MG63 (cell line): Measurements from ENCODE around the gene CDC14B. TPM values are rescaled to one million over a fixed set of nuclear protein-coding genes. Genes with fewer than 3 reads are reported as not detected.
"Not testable (repeated sequence)": the region's sequence is repeated elsewhere in the genome, so short reads cannot be mapped to it uniquely, and the experiment has no call there.

Experiments used
- DNase-seq: peaks from one replicate; pipeline ENCODE4 v3.0.0-alpha.2; 2020
- H3K27me3 ChIP-seq: fragments of 250-450 bp; sonication (Bioruptor Pico); 2 replicates; pipeline ENCODE4 v1.5.1; 2020; ENCODE audit warnings: mild to moderate bottlenecking, moderate library complexity
- H3K36me3 ChIP-seq: fragments of 250-450 bp; sonication (Bioruptor Pico); 2 replicates; pipeline ENCODE4 v1.5.1; 2020; ENCODE audit warnings: mild to moderate bottlenecking, moderate library complexity
- H3K4me3 ChIP-seq: fragments of 250-450 bp; sonication (Bioruptor Pico); 2 replicates; pipeline ENCODE4 v1.5.1; 2020; ENCODE audit warnings: mild to moderate bottlenecking, moderate library complexity
- H3K9me3 ChIP-seq: fragments of 250-450 bp; sonication (Bioruptor Pico); 2 replicates; pipeline ENCODE4 v1.5.1; 2020; ENCODE audit warnings: mild to moderate bottlenecking, moderate library complexity
- total RNA-seq: library from RNA; depleted of rRNA; stranded (reverse); fragments of >200 nt; shearing (Covaris generic); gene quantifications from 2 replicates; pipeline ENCODE4 v1.2.3, GENCODE V29; 2014; ENCODE audit warnings: low replicate concordance

The CDC14B gene
- total RNA-seq, 1 experiment from 2014 or later, result 4.0 TPM

DNA sequence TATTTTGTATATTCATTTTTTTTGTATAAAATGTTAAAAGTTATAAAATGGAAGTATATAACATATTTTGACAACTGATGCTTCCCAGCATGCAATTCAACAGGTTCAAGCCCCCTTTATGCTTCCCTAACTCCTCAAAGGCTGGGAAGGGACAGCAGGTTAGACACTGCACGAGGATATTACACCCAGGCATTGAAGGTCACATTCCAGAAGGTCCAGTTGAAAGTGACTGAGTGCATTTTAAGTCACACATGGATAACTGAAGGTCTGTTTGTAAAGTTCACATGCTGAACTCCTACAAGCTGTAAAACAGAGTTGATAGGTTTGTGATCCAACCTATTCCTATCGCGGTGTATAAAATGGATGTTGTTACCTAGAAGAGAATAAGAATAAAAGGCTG is 21.9 kb upstream of the CDC14B start:
- Histone ChIP-seq H3K27me3 (no peaks in the 10 kb centered on the region), H3K36me3 (peaks cover 16% of the 10 kb centered on the region), H3K4me3 (no peak overlapping the region), H3K9me3 (no peaks in the 10 kb centered on the region)
- no peak for DNase-seq

DNA sequence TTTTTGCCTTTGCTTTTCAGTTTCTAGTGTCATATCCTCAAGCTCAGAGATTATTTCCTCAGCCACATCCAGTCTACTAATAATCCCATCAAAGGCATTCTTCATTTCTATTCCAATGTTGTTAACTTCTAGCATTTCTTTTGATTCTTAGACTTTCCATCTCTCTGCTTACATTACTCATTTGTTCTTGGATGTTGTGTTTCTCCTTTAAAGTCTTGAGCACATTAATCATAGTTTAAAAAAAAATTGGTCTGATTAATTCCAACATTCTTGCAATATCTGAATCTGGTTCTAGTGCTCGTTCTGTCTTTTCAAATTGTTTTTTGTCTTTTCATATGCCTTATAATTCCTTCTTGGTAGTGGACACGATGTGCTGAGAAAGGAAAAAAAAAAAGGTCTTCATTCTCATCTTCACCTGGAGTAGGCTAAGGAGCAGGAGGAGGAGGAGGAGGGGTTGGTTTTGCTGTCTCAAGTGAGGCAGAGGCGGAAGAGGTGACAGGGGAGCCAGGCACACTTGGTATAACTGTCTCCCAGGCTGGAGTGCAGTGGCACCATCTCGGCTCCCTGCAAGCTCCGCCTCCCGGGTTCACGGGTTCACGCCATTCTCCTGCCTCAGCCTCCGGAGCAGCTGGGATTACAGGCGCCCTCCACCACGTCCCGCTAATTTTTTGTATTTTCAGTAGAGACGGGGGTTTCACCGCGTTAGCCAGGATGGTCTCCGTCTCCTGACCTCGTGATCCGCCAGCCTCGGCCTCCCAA is 19.1 kb upstream of the CDC14B start:
- H3K4me3 ChIP-seq, result no peak overlapping the region
- no peak for DNase-seq
- peaks cover 2% of the 10 kb centered on the region for H3K36me3 ChIP-seq
- no peaks in the 10 kb centered on the region for H3K27me3 ChIP-seq
- H3K9me3 ChIP-seq, result no peaks in the 10 kb centered on the region

DNA sequence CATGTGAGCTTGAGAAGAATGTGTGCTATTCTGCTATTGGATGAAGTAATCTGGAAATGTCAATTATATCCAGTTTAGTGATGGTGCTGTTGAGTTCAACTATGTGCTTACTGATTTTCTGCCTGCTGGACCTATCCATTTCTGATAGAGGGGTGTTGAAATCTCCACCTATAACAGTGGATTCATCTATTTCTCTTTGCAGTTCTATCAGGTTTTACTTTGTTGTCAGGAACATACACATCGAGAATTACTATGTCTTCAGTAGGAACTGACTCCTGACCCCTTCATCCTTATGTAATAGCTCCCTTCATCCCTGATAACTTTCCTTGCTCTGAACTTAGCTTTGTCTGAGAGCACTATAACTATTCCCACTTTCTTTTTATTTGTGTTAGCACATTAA is 16.7 kb upstream of the CDC14B start:
- H3K9me3 ChIP-seq, result no peaks in the 10 kb centered on the region
- H3K36me3 ChIP-seq, result no peaks in the 10 kb centered on the region
- DNase-seq, result no peak
- no peaks in the 10 kb centered on the region for H3K27me3 ChIP-seq
- H3K4me3 ChIP-seq, result no peak overlapping the region

DNA sequence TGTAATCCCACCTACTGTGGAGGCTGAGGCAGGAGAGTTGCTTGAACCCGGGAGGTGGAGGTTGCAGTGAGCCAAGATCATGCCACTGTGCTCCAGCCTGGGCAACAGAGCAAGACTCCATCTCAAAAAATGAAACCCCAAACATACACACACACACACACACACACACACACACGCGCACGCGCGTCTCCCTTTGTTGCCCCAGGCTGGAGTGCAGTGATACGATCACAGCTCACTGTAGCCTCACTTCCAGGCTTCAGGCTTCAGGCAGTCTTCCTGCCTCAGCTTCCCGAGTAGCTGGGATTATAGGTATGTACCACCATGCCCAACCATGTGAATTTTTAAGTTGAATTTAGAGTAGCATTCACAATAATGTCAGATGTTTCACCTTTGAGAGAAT is 13.9 kb upstream of the CDC14B start:
- H3K4me3 ChIP-seq, DNase-seq, H3K36me3 ChIP-seq, H3K9me3 ChIP-seq, H3K27me3 ChIP-seq: not testable (repeated sequence)

DNA sequence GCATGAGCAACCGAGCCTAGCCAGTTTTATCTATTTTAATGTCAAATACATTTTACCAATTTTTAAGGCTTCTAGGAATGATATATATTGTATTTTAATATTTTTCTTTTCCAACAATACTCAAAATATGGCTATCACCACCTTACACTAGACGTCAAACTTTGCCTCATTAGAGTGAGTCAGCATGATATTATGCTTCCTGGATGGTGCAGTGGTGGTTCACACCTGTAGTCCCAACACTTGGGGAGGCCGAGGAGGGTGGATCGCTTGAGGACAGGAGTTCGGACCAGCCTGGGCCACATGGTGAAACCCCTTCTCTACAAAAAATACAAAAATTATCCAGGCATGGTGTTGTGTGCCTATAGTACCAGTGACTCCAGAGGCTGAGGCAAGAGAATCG is 7.3 kb upstream of the CDC14B start:
- Histone ChIP-seq H3K9me3 (no peaks in the 10 kb centered on the region), H3K27me3 (no peaks in the 10 kb centered on the region), H3K4me3 (no peak overlapping the region), H3K36me3 (no peaks in the 10 kb centered on the region)
- DNase-seq, result no peak

DNA sequence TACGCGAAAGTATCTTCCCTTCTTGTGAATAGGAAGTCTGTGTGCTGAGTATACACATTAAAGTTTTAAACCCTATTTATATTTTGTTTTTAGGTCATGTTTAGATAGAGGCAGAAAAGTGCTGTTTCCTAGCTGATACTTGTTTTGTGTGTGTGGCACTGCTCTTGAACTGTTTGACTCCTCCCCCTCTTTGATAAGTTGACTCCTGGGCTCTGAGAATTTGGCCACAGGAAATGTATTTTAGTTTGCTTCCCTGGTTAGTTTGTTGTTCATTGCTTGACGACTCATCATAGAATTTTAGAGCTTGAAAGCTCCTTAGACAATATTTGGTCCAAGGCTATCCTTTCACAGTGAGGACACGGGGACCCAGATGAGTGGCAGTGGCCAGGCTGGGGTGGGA is 2.0 kb upstream of the CDC14B start:
- no peaks in the 10 kb centered on the region for H3K36me3 ChIP-seq
- no peaks in the 10 kb centered on the region for H3K9me3 ChIP-seq
- H3K4me3 ChIP-seq, result no peak overlapping the region
- DNase-seq, result no peak
- H3K27me3 ChIP-seq, result no peaks in the 10 kb centered on the region

DNA sequence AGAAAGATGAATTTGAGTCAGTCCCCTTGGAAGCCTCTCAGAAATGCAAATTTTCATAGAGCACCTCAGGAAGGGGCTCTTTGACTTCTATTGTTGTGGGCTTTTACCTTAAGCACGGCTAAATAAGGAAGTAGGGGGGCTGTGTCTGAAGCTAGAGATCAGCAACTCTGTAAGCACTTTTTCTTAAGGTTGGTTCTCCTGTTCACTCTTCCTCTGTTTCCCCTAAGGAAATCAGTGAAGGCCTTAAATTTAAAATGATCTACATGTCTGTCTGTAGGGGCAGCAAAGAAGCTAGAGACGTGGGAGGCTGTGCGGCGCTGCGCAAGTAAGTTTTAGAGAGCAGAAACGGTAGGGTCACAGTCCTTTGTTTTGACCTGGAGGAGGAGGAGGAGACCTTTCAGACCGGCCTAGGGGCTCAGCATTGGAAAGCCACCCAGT is 1.2 kb upstream of the CDC14B start:
- no peak overlapping the region; the same call in 1 of the 2 replicates for H3K4me3 ChIP-seq
- no peaks in the 10 kb centered on the region for H3K27me3 ChIP-seq
- DNase-seq, result no peak
- H3K36me3 ChIP-seq, result no peaks in the 10 kb centered on the region
- H3K9me3 ChIP-seq, result no peaks in the 10 kb centered on the region

DNA sequence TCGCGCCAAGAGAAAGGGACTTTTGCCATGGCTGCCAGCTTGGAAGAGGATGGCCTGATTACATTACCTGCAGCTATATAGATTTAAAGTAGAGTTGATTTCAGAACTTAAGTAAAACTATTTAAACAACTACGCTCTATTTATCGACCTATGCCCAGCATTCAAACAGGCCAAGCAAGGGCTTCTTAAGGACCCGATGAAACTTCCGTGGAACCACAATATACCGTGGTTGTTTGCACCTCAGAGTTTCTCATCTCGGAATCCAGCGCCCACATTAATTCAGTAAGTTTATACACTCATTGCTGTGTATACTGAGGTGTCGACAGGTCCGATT is 505 bp upstream of the CDC14B start:
- Histone ChIP-seq H3K4me3 (peak overlapping the region; percentile 59), H3K36me3 (no peaks in the 10 kb centered on the region), H3K9me3 (no peaks in the 10 kb centered on the region), H3K27me3 (no peaks in the 10 kb centered on the region)
- no peak for DNase-seq

DNA sequence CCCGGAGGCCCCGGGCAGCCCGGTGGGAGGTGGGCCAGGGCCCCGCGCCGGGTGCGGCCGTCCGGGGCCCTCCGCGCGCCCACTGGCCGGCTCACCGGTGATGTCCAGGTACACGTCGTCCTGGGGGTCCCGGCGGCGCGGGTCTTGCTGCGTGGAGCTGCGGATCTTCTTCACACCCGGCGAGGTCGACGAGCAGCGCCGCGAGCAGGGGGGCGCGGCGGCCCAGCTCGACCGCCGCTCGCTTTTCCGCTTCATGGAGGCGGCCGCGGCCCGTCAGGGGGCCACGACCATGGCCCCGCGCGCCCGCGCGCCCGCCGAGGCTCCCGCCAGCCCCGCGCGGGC is 548 bp downstream of the CDC14B start:
- Histone ChIP-seq H3K27me3 (no peaks in the 10 kb centered on the region), H3K36me3 (no peaks in the 10 kb centered on the region), H3K9me3 (no peaks in the 10 kb centered on the region), H3K4me3 (peak overlapping the region; percentile 57)
- DNase-seq, result no peak

DNA sequence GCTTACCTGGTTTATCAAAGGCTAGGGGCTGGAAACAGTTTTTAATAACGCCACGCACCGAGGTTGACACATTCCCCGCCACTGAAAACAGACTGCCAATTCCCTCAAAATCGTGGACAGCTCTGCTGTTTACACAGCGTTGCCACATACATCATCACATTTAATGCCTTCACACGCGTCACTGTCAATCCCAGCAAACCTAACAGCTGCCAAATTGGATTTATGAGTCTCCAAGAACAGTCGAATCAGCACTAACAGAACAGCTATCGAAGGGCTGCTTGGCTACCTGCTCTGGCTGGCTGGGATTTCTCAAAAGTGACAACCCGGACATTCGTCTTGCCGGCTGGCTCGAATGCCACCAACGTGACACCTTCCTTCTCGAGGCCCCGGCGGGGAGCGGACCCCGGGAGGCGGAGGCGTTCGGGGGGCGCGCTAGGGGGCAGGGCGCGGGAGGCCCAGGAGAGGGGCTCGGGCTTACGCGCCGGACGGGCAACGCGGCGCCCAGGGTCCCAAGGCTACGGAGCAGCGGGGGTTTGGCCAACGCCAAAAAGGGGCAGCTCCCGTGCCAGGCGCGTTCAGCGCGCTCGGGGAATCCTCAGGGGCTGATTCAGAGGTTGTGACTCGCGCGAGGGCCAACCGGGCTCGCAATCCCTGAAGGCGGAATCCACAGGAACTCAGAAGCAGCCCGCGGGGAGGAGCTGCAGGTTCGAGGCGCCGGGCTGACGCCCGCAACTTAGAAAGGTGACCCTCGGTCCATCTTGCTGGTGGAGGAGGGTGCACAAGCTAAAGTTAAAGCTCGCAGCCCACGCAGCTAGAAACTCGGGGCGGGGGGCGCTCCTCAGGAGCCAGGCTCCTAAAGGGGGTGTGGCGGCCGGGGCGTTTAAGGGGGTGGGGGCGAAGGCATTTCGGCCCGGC is 1.2 kb downstream of the CDC14B start:
- Histone ChIP-seq H3K4me3 (peak overlapping the region; percentile 57), H3K27me3 (no peaks in the 10 kb centered on the region), H3K36me3 (no peaks in the 10 kb centered on the region), H3K9me3 (no peaks in the 10 kb centered on the region)
- DNase-seq, result peak; percentile 69

DNA sequence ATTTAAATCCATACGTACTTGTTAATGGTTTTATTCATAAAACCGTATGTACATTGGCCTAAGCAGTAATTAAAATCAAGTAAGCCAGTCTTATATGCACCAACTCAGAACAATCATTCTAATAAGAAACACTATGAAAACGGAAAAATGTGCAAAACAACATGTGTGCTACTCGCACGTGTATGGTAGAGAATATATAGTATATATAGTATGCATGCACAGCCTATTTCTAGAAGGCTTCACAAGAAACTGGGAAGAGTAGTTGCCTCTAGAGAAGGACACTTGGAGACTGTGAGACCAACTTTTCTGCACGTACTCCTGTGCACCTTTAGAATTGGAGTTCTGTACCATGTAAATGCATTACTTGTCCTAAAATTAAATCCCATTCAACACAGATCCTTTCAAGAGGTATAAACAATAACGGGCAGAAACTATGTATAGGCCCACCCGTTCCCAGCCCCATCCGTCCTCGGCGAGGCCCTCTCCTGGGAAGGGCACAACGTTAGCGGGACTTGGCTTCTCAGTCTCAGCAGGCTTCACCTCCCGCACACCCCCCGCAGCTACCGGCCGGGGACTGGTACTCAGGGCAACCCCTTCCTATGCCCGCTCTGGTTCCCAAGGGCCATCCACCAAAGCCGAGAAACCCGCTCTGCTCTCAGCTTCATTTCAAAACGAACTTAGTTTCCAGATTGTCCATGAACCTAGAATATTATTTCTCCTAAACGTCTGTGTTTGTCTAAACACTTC is 2.0 kb downstream of the CDC14B start:
- no peaks in the 10 kb centered on the region for H3K36me3 ChIP-seq
- no peaks in the 10 kb centered on the region for H3K27me3 ChIP-seq
- H3K4me3 ChIP-seq, result peak overlapping the region; percentile 57; the same call in 1 of the 2 replicates
- no peaks in the 10 kb centered on the region for H3K9me3 ChIP-seq
- DNase-seq, result no peak

DNA sequence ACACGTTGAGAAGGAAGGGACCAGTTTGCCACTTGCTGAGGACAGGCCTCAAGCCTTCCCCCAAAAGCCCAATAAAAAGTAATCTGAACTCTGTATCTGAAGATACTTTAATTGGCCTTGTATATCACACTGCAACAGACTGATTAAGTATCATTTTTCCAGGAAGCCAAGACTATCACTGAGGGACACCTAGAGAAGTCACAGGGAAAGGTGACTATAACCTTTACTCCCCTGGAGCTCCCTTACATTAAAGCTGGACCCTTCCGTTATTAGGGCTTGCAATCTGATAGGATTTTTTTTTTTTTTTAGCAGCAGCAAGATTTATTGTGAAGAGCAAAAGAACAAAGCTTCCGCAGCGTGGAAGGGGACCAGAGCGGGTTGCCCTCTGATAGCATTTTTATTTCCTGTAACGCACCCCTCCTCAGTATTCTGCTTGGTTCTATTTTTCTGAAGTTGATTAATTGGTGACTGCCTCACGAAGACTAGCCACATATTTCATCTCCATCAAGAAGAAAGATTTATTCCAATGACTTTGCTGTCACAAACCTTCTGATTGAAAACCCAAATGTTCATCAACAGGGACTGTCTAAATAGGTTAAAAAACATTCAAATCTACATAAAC is 2.7 kb downstream of the CDC14B start:
- H3K9me3 ChIP-seq, result no peaks in the 10 kb centered on the region
- no peaks in the 10 kb centered on the region for H3K36me3 ChIP-seq
- no peaks in the 10 kb centered on the region for H3K27me3 ChIP-seq
- H3K4me3 ChIP-seq, result no peak overlapping the region
- no peak for DNase-seq

DNA sequence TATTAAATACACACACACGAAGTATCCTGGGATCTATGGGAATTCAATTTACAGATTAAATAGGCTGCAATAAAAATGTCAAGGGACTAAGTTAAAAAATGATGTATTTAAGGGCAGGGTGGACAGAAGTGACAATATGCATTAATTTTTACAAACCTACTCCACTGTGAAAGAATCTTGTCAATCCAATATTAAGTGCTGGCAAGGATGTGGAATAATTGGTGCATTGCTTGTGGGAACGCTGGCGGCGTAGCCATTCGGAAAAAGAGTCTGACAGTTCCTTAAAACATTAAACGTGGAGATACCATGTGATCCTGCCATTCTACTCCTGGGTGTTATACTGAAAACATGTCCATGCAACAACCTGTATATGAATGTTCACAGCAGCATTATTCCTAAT is 4.2 kb downstream of the CDC14B start:
- Histone ChIP-seq H3K9me3 (no peaks in the 10 kb centered on the region), H3K36me3 (no peaks in the 10 kb centered on the region), H3K27me3 (no peaks in the 10 kb centered on the region), H3K4me3 (no peak overlapping the region)
- no peak for DNase-seq

DNA sequence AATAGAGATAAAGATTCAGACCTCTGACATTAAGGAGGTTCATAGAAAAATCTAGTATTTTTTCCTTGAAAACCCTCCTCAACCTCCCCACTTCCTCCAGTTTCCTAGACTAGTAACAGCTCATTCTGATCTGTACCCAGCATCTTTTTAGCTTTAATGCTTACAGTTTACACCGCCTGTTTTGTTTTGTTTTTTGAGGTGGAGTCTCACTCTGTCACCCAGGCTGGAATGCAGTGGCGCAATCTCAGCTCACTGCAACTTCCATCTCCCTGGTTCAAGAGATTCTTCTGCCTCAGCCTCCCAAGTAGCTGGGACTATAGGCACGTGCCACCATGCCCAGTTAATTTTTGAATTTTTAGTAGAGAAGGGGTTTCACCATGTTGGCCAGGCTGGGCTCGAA is 5.0 kb downstream of the CDC14B start:
- not testable (repeated sequence) for H3K27me3 ChIP-seq, DNase-seq, H3K9me3 ChIP-seq, H3K4me3 ChIP-seq, H3K36me3 ChIP-seq

DNA sequence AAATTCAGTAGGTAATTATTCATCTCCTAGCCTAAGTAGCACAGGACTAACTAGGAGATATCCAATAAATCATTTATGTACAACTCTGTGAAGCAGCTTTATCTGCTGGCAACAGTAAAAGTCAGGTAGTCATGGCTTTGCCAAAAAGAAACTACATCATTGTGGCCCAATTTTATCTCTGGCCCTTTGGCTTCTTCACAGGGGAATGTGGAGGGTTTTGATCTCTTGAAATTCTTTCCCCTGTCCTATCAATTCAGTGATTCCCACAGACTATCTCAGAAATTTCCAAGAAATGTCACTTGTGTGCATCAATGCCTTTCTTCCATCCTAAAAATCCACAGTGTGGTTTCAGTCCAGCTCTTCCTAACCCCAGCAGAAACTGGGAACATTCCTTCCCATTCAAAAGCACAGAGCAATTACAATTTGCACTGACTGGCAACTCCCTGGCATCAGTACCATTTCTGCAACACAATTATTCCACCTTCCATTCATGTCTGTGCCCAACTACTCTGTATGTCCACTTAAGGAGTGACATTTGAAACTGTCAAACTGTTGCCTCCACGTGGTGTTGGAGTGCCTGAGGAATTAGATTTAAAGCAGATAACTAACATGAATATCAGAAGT is 6.6 kb downstream of the CDC14B start:
- Histone ChIP-seq H3K4me3 (no peak overlapping the region), H3K27me3 (no peaks in the 10 kb centered on the region), H3K9me3 (no peaks in the 10 kb centered on the region), H3K36me3 (no peaks in the 10 kb centered on the region)
- no peak for DNase-seq

DNA sequence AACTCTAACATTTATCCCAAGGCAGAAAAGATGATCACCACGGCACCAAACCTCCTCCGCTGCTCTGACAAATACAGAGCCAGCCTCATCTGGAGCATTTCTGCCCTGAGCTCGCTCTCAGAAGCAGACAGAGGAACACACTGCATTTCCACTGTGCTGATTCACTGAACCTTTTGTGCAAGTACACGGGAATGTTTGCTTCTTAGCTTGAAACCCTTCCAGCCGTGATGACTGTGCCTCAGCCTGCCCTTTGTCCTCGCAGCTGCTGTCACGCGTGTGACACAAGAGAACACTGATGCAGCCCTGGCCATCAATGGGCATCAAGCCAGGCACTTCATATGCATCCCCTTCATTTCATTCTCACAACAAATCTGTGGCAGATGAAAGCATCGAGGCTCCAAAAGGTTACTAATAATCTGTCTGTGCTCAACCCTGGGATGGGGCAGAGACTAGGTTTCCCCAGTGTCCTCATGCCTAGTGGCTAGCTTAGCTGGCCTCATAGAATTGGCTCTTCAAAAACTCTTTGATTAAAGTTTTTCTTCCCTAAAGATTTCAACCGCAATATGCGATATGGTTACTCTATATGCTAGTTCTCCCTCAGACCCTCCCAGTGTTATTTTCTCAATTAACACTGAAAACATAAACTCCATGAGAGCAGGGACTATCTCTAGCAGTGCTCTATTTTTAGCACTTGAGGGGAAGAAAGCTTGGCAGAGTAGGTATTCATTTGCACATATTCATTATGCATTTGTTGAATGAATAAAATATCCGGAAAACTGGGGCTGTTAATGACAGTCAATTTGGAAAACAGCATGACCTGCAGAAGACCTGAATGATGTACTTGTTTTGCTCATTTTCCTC is 7.3 kb downstream of the CDC14B start:
- Histone ChIP-seq H3K9me3 (no peaks in the 10 kb centered on the region), H3K4me3 (peak overlapping the region; percentile 19), H3K36me3 (no peaks in the 10 kb centered on the region), H3K27me3 (no peaks in the 10 kb centered on the region)
- DNase-seq, result peak; percentile 64
